HepG2 (cell line): Measurements from ENCODE around the gene ZNF865. TPM values are rescaled to one million over a fixed set of nuclear protein-coding genes. Genes with fewer than 3 reads are reported as not detected.
A peak's percentile ranks its signal among the peaks of the same experiment; 100 is the strongest.

ENCODE experiments used
- FOXJ3 ChIP-seq: sonication (generic); formaldehyde crosslinking; IDR thresholded peaks from 2 replicates; pipeline ENCODE4 v1.4.0; 2020; ENCODE audit warnings: missing genetic modification reagents, mild to moderate bottlenecking, borderline replicate concordance
- KLF12 ChIP-seq: sonication (generic); formaldehyde crosslinking; IDR thresholded peaks from 2 replicates; pipeline ENCODE4 v1.4.0; 2020; ENCODE audit warnings: missing genetic modification reagents, borderline replicate concordance
- KLF9 ChIP-seq: IDR thresholded peaks from 2 replicates; pipeline ENCODE4 v1.6.1; 2016; ENCODE audit warnings: low read depth
- NFRKB ChIP-seq: fragments of 450-650 bp; IDR thresholded peaks from 2 replicates; pipeline ENCODE4 v1.6.1; 2017
- SMAD1 ChIP-seq: sonication (generic); formaldehyde crosslinking; IDR thresholded peaks from 2 replicates; pipeline ENCODE4 v1.4.0; 2020; ENCODE audit warnings: missing genetic modification reagents, low read depth, mild to moderate bottlenecking, borderline replicate concordance
- YY1 ChIP-seq: IDR thresholded peaks from 2 replicates; pipeline ENCODE4 v1.6.1; 2011; ENCODE audit warnings: low read length, low read depth, moderate library complexity, mild to moderate bottlenecking; ENCODE audit not compliant: insufficient read depth, insufficient replicate concordance
- ZBTB7B ChIP-seq: sonication (generic); formaldehyde crosslinking; IDR thresholded peaks from 2 replicates; pipeline ENCODE4 v1.4.0; 2020; ENCODE audit warnings: missing genetic modification reagents
- ZNF3 ChIP-seq: IDR thresholded peaks from 2 replicates; pipeline ENCODE4 v1.7.0; 2017; ENCODE audit warnings: inconsistent platforms
- ZNF34 ChIP-seq: sonication (generic); formaldehyde crosslinking; IDR thresholded peaks from 2 replicates; pipeline ENCODE4 v1.4.0; 2020; ENCODE audit warnings: mild to moderate bottlenecking, missing genetic modification reagents, borderline replicate concordance
- ZNF547 ChIP-seq: sonication (generic); formaldehyde crosslinking; IDR thresholded peaks from 2 replicates; pipeline ENCODE4 v1.5.1; 2020; ENCODE audit warnings: mild to moderate bottlenecking, missing genetic modification reagents
- ZNF614 ChIP-seq: IDR thresholded peaks from 2 replicates; pipeline ENCODE4 v1.6.1; 2018; ENCODE audit warnings: missing biosample characterization, missing genetic modification reagents, inconsistent platforms, borderline replicate concordance
- ZNF615 ChIP-seq: sonication (generic); formaldehyde crosslinking; IDR thresholded peaks from 2 replicates; pipeline ENCODE4 v1.5.0; 2020; ENCODE audit warnings: mild to moderate bottlenecking, missing genetic modification reagents, borderline replicate concordance
- ZNF773 ChIP-seq: sonication (generic); formaldehyde crosslinking; IDR thresholded peaks from 2 replicates; pipeline ENCODE4 v1.4.0; 2020; ENCODE audit warnings: missing genetic modification reagents, borderline replicate concordance
- ZSCAN9 ChIP-seq: IDR thresholded peaks from 2 replicates; pipeline ENCODE4 v1.6.1; 2016; ENCODE audit warnings: borderline replicate concordance
- polyA plus RNA-seq, 8 experiments: library from polyadenylated mRNA; depleted of rRNA in 3 of 8; stranded (reverse) in 7 of 8; unstranded in 1 of 8; fragments of >200 nt; fragmentation: Illumina TruSeq in 4 of 8; extraction: Trizol in 4 of 8; gene quantifications; 2 replicates each; pipeline versions ENCODE4 v1.2.1 to v1.2.3, GENCODE V29; 2011 to 2016; ENCODE audit warnings: low read depth in 4 of 8, missing spikeins in 1 of 8, mixed read lengths in 1 of 8; ENCODE audit not compliant: insufficient read depth in 1 of 8
- total RNA-seq, 5 experiments: library from RNA; depleted of rRNA; stranded (reverse); fragments of >200 nt; fragmentation: Illumina TruSeq; extraction: Trizol; gene quantifications; 2 replicates each; pipeline ENCODE4 v1.2.3, GENCODE V29; 2016; ENCODE audit warnings: low read depth in 1 of 5
- TF ChIP-seq, protein P1 (sequence below): IDR thresholded peaks from 2 replicates; pipeline ENCODE4 v1.6.1; 2018; ENCODE audit warnings: missing genetic modification reagents, mild to moderate bottlenecking, missing compliant biosample characterization
- TF ChIP-seq, protein P2 (sequence below), 2 experiments: sonication (generic) in 1 of 2; formaldehyde crosslinking in 1 of 2; IDR thresholded peaks; 2 replicates each; pipeline versions ENCODE4 v1.4.0 to v1.6.1; 2016 to 2020; ENCODE audit warnings: borderline replicate concordance in 1 of 2, low read depth in 1 of 2, mild to moderate bottlenecking in 1 of 2, missing genetic modification reagents in 1 of 2
- TF ChIP-seq, protein P3 (sequence below): sonication (generic); formaldehyde crosslinking; IDR thresholded peaks from 2 replicates; pipeline ENCODE4 v1.4.0; 2020; ENCODE audit warnings: mild to moderate bottlenecking, low read depth, missing genetic modification reagents
- TF ChIP-seq, protein P4 (sequence below): sonication (generic); formaldehyde crosslinking; IDR thresholded peaks from 2 replicates; pipeline ENCODE4 v1.4.0; 2020; ENCODE audit warnings: mild to moderate bottlenecking, missing genetic modification reagents

ZNF865 gene
- total and polyA plus RNA-seq, 2 of the 13 experiments (the other 11 are each of a cell fraction or from before 2014, with no cell fraction given), result 0.93 to 1.0 TPM

DNA sequence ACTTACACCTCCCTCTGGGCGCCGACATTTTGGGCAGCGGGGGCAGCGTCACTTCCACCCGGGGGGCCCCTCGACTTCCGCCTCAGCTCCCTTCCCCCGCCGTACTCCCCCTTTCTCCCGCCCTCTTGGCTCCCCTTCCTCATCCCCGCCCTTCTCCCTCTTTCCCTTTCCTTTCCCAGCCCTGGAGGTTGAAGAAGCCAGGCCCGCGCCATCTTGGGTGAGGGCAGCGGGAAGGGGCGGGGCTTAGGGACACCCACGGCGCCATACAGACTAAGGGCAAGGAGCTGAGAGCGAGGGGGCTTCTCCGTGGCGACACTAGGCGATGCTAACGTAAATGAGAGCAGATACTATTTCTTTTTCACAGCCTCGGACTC, 6.0 kb upstream of the ZNF865 start, which contains the start of gene FIZ1 (continued):
- TF ChIP-seq ZBTB7B (CRISPR knock-in tag) (no peak; the same call in 1 of the 2 replicates), ZNF34 (CRISPR knock-in tag) (0 out of 2 replicates have a peak, but pooled peaks have one; percentile 24), ZNF547 (0 out of 2 replicates have a peak, but pooled peaks have one; percentile 52), YY1 (peak; percentile 94), KLF9 (CRISPR knock-in tag) (no peak), ZNF614 (CRISPR knock-in tag) (no peak; the same call in 1 of the 2 replicates), ZSCAN9 (CRISPR knock-in tag) (no peak), SMAD1 (CRISPR knock-in tag) (no peak), NFRKB (peak; percentile 66), ZNF773 (CRISPR knock-in tag) (no peak), FOXJ3 (CRISPR knock-in tag) (0 out of 2 replicates have a peak, but pooled peaks have one; percentile 19), KLF12 (CRISPR knock-in tag) (peak; percentile 78; the same call in 1 of the 2 replicates), ZNF3 (CRISPR knock-in tag) (no peak), ZNF615 (CRISPR knock-in tag) (no peak)
- TF ChIP-seq, protein P1, sequence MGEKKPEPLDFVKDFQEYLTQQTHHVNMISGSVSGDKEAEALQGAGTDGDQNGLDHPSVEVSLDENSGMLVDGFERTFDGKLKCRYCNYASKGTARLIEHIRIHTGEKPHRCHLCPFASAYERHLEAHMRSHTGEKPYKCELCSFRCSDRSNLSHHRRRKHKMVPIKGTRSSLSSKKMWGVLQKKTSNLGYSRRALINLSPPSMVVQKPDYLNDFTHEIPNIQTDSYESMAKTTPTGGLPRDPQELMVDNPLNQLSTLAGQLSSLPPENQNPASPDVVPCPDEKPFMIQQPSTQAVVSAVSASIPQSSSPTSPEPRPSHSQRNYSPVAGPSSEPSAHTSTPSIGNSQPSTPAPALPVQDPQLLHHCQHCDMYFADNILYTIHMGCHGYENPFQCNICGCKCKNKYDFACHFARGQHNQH (CRISPR knock-in tag), result no peak; the same call in 1 of the 2 replicates
- TF ChIP-seq, protein P2, sequence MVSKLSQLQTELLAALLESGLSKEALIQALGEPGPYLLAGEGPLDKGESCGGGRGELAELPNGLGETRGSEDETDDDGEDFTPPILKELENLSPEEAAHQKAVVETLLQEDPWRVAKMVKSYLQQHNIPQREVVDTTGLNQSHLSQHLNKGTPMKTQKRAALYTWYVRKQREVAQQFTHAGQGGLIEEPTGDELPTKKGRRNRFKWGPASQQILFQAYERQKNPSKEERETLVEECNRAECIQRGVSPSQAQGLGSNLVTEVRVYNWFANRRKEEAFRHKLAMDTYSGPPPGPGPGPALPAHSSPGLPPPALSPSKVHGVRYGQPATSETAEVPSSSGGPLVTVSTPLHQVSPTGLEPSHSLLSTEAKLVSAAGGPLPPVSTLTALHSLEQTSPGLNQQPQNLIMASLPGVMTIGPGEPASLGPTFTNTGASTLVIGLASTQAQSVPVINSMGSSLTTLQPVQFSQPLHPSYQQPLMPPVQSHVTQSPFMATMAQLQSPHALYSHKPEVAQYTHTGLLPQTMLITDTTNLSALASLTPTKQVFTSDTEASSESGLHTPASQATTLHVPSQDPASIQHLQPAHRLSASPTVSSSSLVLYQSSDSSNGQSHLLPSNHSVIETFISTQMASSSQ (IDR thresholded peaks at IDR 0.05; ENCODE audit: low read depth), result no peak
- TF ChIP-seq, protein P2 (CRISPR knock-in tag; IDR thresholded peaks at IDR 0.05; ENCODE audit: borderline replicate concordance), result peak; percentile 39; the same call in 1 of the 2 replicates
- TF ChIP-seq, protein P3, sequence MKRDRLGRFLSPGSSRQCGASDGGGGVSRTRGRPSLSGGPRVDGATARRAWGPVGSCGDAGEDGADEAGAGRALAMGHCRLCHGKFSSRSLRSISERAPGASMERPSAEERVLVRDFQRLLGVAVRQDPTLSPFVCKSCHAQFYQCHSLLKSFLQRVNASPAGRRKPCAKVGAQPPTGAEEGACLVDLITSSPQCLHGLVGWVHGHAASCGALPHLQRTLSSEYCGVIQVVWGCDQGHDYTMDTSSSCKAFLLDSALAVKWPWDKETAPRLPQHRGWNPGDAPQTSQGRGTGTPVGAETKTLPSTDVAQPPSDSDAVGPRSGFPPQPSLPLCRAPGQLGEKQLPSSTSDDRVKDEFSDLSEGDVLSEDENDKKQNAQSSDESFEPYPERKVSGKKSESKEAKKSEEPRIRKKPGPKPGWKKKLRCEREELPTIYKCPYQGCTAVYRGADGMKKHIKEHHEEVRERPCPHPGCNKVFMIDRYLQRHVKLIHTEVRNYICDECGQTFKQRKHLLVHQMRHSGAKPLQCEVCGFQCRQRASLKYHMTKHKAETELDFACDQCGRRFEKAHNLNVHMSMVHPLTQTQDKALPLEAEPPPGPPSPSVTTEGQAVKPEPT (CRISPR knock-in tag), result no peak
- TF ChIP-seq, protein P4, sequence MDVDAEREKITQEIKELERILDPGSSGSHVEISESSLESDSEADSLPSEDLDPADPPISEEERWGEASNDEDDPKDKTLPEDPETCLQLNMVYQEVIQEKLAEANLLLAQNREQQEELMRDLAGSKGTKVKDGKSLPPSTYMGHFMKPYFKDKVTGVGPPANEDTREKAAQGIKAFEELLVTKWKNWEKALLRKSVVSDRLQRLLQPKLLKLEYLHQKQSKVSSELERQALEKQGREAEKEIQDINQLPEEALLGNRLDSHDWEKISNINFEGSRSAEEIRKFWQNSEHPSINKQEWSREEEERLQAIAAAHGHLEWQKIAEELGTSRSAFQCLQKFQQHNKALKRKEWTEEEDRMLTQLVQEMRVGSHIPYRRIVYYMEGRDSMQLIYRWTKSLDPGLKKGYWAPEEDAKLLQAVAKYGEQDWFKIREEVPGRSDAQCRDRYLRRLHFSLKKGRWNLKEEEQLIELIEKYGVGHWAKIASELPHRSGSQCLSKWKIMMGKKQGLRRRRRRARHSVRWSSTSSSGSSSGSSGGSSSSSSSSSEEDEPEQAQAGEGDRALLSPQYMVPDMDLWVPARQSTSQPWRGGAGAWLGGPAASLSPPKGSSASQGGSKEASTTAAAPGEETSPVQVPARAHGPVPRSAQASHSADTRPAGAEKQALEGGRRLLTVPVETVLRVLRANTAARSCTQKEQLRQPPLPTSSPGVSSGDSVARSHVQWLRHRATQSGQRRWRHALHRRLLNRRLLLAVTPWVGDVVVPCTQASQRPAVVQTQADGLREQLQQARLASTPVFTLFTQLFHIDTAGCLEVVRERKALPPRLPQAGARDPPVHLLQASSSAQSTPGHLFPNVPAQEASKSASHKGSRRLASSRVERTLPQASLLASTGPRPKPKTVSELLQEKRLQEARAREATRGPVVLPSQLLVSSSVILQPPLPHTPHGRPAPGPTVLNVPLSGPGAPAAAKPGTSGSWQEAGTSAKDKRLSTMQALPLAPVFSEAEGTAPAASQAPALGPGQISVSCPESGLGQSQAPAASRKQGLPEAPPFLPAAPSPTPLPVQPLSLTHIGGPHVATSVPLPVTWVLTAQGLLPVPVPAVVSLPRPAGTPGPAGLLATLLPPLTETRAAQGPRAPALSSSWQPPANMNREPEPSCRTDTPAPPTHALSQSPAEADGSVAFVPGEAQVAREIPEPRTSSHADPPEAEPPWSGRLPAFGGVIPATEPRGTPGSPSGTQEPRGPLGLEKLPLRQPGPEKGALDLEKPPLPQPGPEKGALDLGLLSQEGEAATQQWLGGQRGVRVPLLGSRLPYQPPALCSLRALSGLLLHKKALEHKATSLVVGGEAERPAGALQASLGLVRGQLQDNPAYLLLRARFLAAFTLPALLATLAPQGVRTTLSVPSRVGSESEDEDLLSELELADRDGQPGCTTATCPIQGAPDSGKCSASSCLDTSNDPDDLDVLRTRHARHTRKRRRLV (CRISPR knock-in tag), result no peak; the same call in 1 of the 2 replicates
